Coronary artery (tissue), 2 donors: ENCODE measurements around the gene EEF1A2.

ENCODE experiments used
- DNase-seq: peaks from one replicate; pipeline ENCODE4 v3.0.0-alpha.2; 2017; ENCODE audit warnings: low spot score
- H3K27ac ChIP-seq, 2 donors: fragments of 200-600 bp; sonication (generic); one replicate each; pipeline ENCODE4 v1.5.1; 2016 to 2019
- H3K4me3 ChIP-seq: fragments of 200-600 bp; sonication (generic); 2 replicates; pipeline ENCODE4 v1.5.1; 2016; ENCODE audit warnings: mild to moderate bottlenecking, moderate library complexity
- CTCF ChIP-seq: fragments of 200-600 bp; sonication (generic); IDR thresholded peaks from one replicate; pipeline ENCODE4 v1.5.1; 2019; ENCODE audit warnings: antibody characterized with exemption

Gene EEF1A2

DNA sequence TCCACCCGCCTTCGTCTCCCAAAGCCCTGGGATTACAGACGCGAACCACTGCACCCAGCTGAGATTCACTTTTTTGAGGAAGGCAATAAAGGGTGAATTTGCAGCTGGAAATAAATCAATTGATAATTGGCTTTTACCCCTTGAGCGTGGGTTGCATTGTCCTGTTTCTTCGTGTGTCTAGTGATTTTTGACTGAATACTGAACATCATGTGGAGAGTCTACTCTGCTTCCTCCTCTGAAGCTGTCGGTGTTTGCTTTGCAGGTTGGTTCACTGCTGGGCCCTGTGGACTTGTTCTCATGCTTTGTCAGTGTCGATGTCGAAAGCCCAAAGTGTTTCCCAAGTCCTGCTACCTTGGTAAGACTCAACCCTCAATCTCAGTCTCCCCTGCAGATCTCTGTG is 5.8 kb upstream of the EEF1A2 start:
- no peak overlapping the region for H3K4me3 ChIP-seq
- DNase-seq, result no peak
- H3K27ac ChIP-seq, result no peak overlapping the region
- no peak for TF ChIP-seq CTCF

DNA sequence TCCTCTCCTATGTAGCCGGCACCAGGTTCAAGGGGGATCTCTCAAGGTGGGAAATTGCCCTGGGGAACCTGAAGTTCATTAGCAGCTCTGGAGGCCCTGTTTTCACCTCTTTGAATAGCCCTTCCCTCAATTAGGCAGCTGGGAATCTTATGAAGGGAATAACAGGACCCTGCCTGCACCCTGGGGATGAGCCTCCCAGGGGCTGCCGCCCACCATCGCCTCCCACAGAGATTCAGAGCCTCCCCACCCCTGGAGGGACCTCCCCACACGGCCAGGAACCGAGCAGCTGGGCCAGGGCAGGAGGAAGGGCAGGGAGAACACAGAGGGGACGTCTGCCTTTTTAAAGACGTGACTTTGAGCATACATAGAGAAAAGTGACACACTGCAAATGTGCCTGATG is 4.6 kb upstream of the EEF1A2 start:
- Histone ChIP-seq H3K27ac (no peak overlapping the region), H3K4me3 (no peak overlapping the region)
- DNase-seq, result no peak
- no peak for TF ChIP-seq CTCF

DNA sequence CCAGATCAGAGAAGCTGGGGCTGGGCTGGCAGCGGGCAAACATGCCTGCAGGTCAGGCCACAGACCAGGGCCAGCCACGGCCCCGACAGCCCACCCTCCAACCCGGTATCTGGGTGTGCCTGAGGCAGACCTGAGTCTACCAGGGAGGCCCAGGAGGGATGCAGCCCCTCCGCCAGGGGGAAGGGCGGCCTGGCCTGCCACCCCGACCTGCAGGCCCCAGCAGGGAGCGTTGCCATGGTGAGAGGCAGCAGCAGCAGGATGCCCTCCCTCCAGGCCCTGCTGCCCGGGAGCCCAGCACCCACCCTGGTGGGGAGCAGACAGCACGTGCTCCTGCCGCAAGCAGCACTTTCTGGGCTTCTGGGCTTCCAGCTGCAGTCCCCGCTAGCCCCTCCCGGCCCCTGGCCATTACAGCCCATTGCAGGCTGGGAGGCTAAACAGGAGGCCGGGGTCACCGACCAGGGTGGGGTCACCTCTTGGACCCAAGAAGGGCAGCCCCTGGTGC is 3.8 kb upstream of the EEF1A2 start:
- no peak for TF ChIP-seq CTCF
- DNase-seq, result no peak
- H3K27ac ChIP-seq, result no peak overlapping the region
- no peak overlapping the region for H3K4me3 ChIP-seq

GRCh38 chr20:63501818-63502670 is 3.2 kb upstream of the EEF1A2 start:
- DNase-seq, result no peak
- no peak overlapping the region for H3K27ac ChIP-seq

DNA sequence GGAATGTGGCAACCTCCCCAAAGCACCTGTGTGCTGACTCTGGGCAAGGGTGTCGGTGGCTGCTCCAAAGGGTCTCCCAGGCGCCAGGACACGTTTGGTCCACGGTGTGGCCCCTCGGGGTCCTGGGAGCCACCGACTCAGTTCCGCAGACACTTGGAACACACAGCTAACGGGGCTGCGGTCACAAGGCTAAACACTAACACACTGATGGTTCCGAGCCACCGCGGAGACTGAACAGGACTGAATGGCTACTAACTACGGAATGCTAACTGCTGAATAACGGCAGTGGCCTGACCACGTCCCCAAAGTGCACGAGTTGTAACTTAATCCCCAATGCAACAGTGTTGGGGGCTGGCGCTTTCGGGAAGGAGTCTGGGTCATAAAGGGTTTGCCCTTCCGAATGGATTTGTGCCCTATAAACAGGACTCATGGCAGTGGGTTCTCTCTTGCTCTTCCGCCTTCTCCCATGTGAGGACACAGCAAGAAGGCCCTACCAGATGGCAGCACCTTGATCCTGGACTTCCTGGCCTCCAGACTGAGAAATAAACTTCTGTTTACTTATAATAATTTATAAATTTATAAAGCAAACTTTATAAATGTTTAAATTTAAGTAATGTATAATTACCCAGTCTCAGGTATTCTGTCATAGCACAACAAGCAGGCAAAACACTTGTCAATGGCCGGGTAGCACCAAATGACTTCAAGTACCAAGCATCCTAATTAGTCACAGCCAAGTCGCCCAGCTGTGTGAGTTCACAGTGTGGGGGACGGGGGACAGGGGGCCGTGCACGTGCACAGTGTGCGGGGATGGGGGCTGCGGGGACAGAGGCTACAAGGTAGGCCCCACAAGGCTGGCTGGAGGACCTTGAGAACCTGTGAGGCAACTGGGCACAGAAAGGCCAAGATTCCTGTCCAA is 2.3 kb upstream of the EEF1A2 start:
- H3K4me3 ChIP-seq, result no peak overlapping the region
- no peak overlapping the region for H3K27ac ChIP-seq
- no peak for DNase-seq

More at GRCh38 chr20:63501818-63502670, 3.2 kb upstream of the EEF1A2 start:
- H3K4me3 ChIP-seq, result no peak overlapping the region
- no peak for TF ChIP-seq CTCF

More for the DNA sequence above, 2.3 kb upstream of the EEF1A2 start:
- TF ChIP-seq CTCF, result no peak
